ENCODE data around the gene NRXN3.

- TF ChIP-seq CTCF (conservative IDR thresholded peaks at IDR 0.05; ENCODE audit: low read depth, low read length), result no peak
- TF ChIP-seq EZH2phosphoT487 (IDR thresholded peaks at IDR 0.05; ENCODE audit: borderline replicate concordance, low read length), result no peak
- no peak for TF ChIP-seq EZH2 (IDR thresholded peaks at IDR 0.05; ENCODE audit: low read length, unreplicated experiment)
These were observed 798.1 kb downstream of the NRXN3 start for GRCh38 chr14:78968265-78968664.
